Thyroid gland (tissue), 4 donors: ENCODE data around the gene KRT6C. TPM values are rescaled to one million over a fixed set of nuclear protein-coding genes. Genes with fewer than 3 reads are reported as not detected.

ENCODE experiments used
- DNase-seq, 2 donors: peaks; one replicate each; pipeline ENCODE4 v3.0.0-alpha.2; 2019
- H3K27ac ChIP-seq, 3 donors: fragments of 200-600 bp; sonication (generic); 1 replicate in 2 of 3; 2 replicates in 1 of 3; pipeline ENCODE4 v1.5.1; 2016 to 2019; ENCODE audit warnings: mild to moderate bottlenecking in 1 of 3, moderate library complexity in 1 of 3
- H3K27me3 ChIP-seq: fragments of 200-600 bp; sonication (generic); one replicate; pipeline ENCODE4 v1.5.1; 2019
- H3K36me3 ChIP-seq, 2 donors: fragments of 200-600 bp; sonication (generic); one replicate each; pipeline ENCODE4 v1.5.1; 2016 to 2019
- H3K4me1 ChIP-seq, 2 donors: fragments of 200-600 bp; sonication (generic); one replicate each; pipeline ENCODE4 v1.5.1; 2017 to 2019
- H3K4me3 ChIP-seq, 3 donors: fragments of 200-600 bp; sonication (generic); replicated peaks in 1 of 3; 1 replicate in 2 of 3; 2 replicates in 1 of 3; pipeline ENCODE4 v1.5.1; 2016; ENCODE audit warnings: mild to moderate bottlenecking in 1 of 3
- H3K9me3 ChIP-seq: fragments of 200-600 bp; sonication (generic); one replicate; pipeline ENCODE4 v1.5.1; 2017
- POLR2A ChIP-seq, 2 donors: fragments of 450-650 bp; IDR thresholded peaks; one replicate each; pipeline ENCODE4 v1.6.1; 2017; ENCODE audit warnings: antibody characterized with exemption in 2 of 2, mild to moderate bottlenecking in 2 of 2, moderate library complexity in 1 of 2
- WGBS, 2 donors: methylation state at CpG; one replicate each; pipeline ENCODE4 v1.1.5; 2017; 5-methylcytosine and 5-hydroxymethylcytosine counted together
- intact Hi-C: fragments of 100-400 bp; cut with DNase I; formaldehyde crosslinking; loops from one replicate; pipeline ENCODE4 v1.15.1; 2023
- total RNA-seq, 4 donors: library from RNA; depleted of rRNA; stranded (reverse); fragments of >200 nt; gene quantifications; one replicate each; pipeline ENCODE4 v1.2.3, GENCODE V29; 2016
- TF ChIP-seq, protein P1 (sequence below), 6 experiments: fragments of 200-600 bp in 3 of 6; fragments of 450-650 bp in 3 of 6; sonication (generic) in 3 of 6; IDR thresholded peaks; one replicate each; pipeline ENCODE4 v1.5.1; 2016 to 2019; ENCODE audit warnings: antibody characterized with exemption in 6 of 6, mild to moderate bottlenecking in 2 of 6, inconsistent platforms in 1 of 6, moderate library complexity in 1 of 6

Gene KRT6C
- total RNA-seq, 4 donors from 2014 or later: not detected

DNA sequence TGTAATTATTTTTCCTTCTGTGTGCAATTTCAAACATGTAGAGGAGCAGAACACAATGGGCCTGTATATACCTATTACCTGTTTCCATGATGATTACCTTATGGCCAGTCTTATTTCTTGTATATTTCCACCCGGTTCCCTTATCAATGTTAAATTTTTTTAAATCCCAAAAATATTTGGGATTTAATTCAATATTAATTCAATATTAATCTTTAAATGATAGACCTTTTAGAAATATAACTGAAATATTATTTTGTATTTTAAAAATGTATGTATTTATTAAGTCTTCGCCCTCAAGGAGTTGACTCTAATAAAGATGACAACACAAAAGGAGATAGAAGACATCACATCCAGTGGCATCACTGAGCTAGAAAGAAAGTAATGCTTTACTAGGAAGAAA is 607 bp upstream of the KRT6C start:
- Histone ChIP-seq H3K9me3 (no peaks in the 10 kb centered on the region), H3K27ac (no peak overlapping the region), H3K36me3 (no peaks in the 10 kb centered on the region), H3K4me3 (no peak overlapping the region), H3K4me1 (no peaks in the 10 kb centered on the region), H3K27me3 (no peaks in the 10 kb centered on the region)
- 93 to 95% methylated on average over 2 of the region's 2 CpGs for WGBS, 2 donors
- no peak for DNase-seq
- intact Hi-C loops: no loop called here
- TF ChIP-seq POLR2A (IDR thresholded peaks at IDR 0.05): no peak
- TF ChIP-seq, protein P1, sequence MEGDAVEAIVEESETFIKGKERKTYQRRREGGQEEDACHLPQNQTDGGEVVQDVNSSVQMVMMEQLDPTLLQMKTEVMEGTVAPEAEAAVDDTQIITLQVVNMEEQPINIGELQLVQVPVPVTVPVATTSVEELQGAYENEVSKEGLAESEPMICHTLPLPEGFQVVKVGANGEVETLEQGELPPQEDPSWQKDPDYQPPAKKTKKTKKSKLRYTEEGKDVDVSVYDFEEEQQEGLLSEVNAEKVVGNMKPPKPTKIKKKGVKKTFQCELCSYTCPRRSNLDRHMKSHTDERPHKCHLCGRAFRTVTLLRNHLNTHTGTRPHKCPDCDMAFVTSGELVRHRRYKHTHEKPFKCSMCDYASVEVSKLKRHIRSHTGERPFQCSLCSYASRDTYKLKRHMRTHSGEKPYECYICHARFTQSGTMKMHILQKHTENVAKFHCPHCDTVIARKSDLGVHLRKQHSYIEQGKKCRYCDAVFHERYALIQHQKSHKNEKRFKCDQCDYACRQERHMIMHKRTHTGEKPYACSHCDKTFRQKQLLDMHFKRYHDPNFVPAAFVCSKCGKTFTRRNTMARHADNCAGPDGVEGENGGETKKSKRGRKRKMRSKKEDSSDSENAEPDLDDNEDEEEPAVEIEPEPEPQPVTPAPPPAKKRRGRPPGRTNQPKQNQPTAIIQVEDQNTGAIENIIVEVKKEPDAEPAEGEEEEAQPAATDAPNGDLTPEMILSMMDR (IDR thresholded peaks at IDR 0.05): no peak

DNA sequence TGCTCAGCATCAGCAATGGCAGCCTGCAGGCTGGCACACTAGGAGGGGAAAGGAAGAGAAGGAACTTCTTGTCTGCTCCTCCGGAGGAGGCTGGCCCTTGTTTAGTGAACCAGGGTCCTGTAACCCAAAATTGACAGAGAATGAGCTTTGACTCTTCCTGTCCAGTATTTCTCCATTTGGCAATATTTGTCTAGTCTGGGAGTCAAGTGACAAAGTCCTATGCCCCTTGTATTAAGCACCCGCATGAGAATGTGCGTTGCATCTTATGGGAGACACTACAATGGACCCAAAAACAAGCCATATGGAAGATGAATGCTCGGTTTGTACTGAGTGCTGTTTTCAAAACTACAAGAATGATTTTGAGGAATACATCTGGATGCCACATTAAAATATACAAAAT is 3.8 kb downstream of the KRT6C start:
- H3K4me1 ChIP-seq: no peaks in the 10 kb centered on the region
- TF ChIP-seq POLR2A (IDR thresholded peaks at IDR 0.05): no peak
- TF ChIP-seq, protein P1 (IDR thresholded peaks at IDR 0.05): no peak
- H3K27me3 ChIP-seq: no peaks in the 10 kb centered on the region
- WGBS, 2 donors: 84 to 87% methylated on average over 4 of the region's 4 CpGs
- H3K4me3 ChIP-seq: no peak overlapping the region
- H3K36me3 ChIP-seq: no peaks in the 10 kb centered on the region
- H3K27ac ChIP-seq: no peak overlapping the region
- DNase-seq: no peak
- H3K9me3 ChIP-seq: no peaks in the 10 kb centered on the region
- intact Hi-C loops: no loop called here

DNA sequence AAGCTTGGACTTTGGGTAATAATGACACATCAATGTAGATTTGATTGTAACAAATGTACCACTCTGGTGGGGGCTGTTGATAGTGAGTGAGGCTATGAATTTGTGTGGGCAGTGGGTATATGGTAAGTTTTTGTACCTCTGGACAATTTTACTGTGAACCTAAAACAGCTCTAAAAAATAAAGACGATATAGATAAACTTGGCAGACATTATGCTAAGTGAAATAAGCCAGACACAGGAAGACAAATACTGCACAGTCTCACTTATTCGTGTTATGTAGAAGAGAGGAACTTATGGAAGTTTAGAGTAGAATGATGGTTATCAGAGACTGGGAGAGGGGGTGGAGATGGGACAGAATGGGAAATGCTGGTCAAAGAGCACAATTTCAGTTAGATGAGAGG is 8.7 kb downstream of the KRT6C start:
- intact Hi-C loops: no loop called here
- no peak overlapping the region for H3K27ac ChIP-seq
- H3K36me3 ChIP-seq: no peaks in the 10 kb centered on the region
- no peaks in the 10 kb centered on the region for H3K9me3 ChIP-seq
- no peak for TF ChIP-seq POLR2A (IDR thresholded peaks at IDR 0.05)
- TF ChIP-seq, protein P1 (IDR thresholded peaks at IDR 0.05): no peak
- no peak for DNase-seq
- 61% methylated on average over 2 of the region's 2 CpGs for WGBS, 2 donors
- H3K27me3 ChIP-seq: no peaks in the 10 kb centered on the region
- H3K4me1 ChIP-seq: no peaks in the 10 kb centered on the region
- H3K4me3 ChIP-seq: no peak overlapping the region

DNA sequence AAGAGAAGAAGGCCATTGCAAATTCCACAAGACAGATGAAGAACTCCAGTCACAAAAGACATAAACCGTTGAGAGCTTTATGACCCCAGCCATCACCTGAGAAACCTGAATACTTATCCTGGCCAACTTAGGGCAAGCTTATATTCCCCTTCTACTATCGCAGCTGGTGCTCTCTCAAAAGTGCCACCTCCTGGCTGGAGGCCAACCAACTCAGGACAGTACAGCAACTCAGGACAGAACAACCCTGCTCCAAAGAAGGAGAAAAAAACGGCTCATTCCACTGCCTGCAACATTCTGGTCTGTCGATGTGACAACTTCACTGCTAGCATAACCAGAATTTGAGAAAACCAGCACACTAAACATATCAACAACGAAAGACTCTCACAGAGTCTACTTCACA is 11.9 kb downstream of the KRT6C start:
- Histone ChIP-seq H3K9me3 (no peaks in the 10 kb centered on the region), H3K36me3 (no peaks in the 10 kb centered on the region), H3K4me1 (no peaks in the 10 kb centered on the region), H3K4me3 (no peak overlapping the region), H3K27ac (no peak overlapping the region), H3K27me3 (no peaks in the 10 kb centered on the region)
- intact Hi-C loops: no loop called here
- WGBS, 2 donors: 34 to 36% methylated on average over 5 of the region's 5 CpGs
- DNase-seq: peak; percentile 77 to 81
- no peak for TF ChIP-seq POLR2A (IDR thresholded peaks at IDR 0.05)
- TF ChIP-seq, protein P1 (IDR thresholded peaks at IDR 0.05): no peak

DNA sequence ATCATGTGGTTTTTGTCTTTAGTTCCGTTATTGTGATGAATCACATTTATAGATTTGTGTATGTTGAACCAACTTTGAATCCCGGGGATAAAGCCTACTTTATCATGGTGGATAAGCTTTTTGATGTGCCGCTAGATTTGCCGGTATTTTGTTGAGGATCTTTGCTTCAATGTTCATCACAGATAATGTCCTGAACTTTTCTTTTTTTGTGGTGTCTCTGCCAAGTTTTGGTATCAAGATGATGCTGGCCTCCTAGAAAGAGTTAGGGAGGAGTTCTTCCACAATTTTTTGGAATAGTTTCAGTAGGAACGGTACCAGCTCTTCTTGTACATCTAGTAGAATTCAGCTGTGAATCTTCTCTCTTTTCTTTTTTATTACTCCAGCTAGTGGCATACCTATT is 14.7 kb downstream of the KRT6C start:
- no peaks in the 10 kb centered on the region for H3K4me1 ChIP-seq
- H3K9me3 ChIP-seq: no peaks in the 10 kb centered on the region
- TF ChIP-seq POLR2A (IDR thresholded peaks at IDR 0.05): no peak
- TF ChIP-seq, protein P1 (IDR thresholded peaks at IDR 0.05): no peak
- no peak for DNase-seq
- WGBS, 2 donors: 82 to 93% methylated on average over 5 of the region's 5 CpGs
- no peaks in the 10 kb centered on the region for H3K27me3 ChIP-seq
- H3K27ac ChIP-seq: no peak overlapping the region
- H3K36me3 ChIP-seq: no peaks in the 10 kb centered on the region
- H3K4me3 ChIP-seq: no peak overlapping the region
- intact Hi-C loops: no loop called here
